SK-N-SH (cell line): ENCODE results near the gene HLA-DPB1. TPM values are rescaled to one million over a fixed set of nuclear protein-coding genes. Genes with fewer than 3 reads are reported as not detected.

ENCODE experiments used
- CTCF ChIA-PET: fragments of 300-600, 350-600 bp; formaldehyde crosslinking; extraction: SDS; loops from one replicate; lab custom pipeline; 2021; lab: Yijun Ruan, JAX
- POLR2A ChIA-PET: fragments of 350-600 bp; sonication (Branson Sonifier 250); formaldehyde crosslinking; extraction: SDS; loops from one replicate; lab custom pipeline; 2020; ENCODE audit warnings: antibody characterized with exemption, inconsistent platforms; lab: Yijun Ruan, JAX
- DNase-seq: peaks from one replicate; pipeline ENCODE4 v3.0.0; 2012
- H2AFZ ChIP-seq: fragments of 200-600 bp; sonication (generic); 2 replicates; pipeline ENCODE4 v1.8.1; 2016; ENCODE audit warnings: antibody characterized with exemption, mild to moderate bottlenecking, low read depth
- H3F3A ChIP-seq: fragments of 200-600 bp; sonication (generic); replicated peaks from 2 replicates; pipeline ENCODE3; 2016; ENCODE audit warnings: antibody characterized with exemption, mild to moderate bottlenecking; ENCODE audit not compliant: insufficient read depth
- H3K27ac ChIP-seq, 2 experiments: fragments of 200-500 bp in 1 of 2; fragments of 200-600 bp in 1 of 2; sonication (Bioruptor generic) in 1 of 2; sonication (generic), shearing (Covaris generic) in 1 of 2; 2 replicates each; pipeline versions ENCODE4 v1.5.1 to v1.6.1; 2014 to 2016; ENCODE audit warnings: low read depth in 2 of 2, inconsistent platforms in 1 of 2, low read length in 1 of 2, mild to moderate bottlenecking in 1 of 2, mixed read lengths in 1 of 2
- H3K27me3 ChIP-seq: fragments of 200-600 bp; sonication (generic), shearing (Covaris generic); 2 replicates; pipeline ENCODE4 v1.6.1; 2016; ENCODE audit warnings: mixed run types; ENCODE audit not compliant: insufficient read depth
- H3K36me3 ChIP-seq, 2 experiments: fragments of 200-500 bp in 1 of 2; fragments of 200-600 bp in 1 of 2; sonication (Bioruptor generic) in 1 of 2; sonication (generic) in 1 of 2; replicated peaks in 1 of 2; 2 replicates each; pipeline versions ENCODE3 to v1.5.1; 2014 to 2016; ENCODE audit warnings: low read length in 1 of 2, mild to moderate bottlenecking in 1 of 2; ENCODE audit not compliant: insufficient read depth in 2 of 2, control insufficient read depth in 1 of 2
- H3K4me1 ChIP-seq, 2 experiments: fragments of 200-500 bp in 1 of 2; fragments of 200-600 bp in 1 of 2; sonication (Bioruptor generic) in 1 of 2; sonication (generic), shearing (Covaris generic) in 1 of 2; 2 replicates each; pipeline versions ENCODE4 v1.5.1 to v1.6.1; 2014 to 2016; ENCODE audit warnings: low read depth in 1 of 2, low read length in 1 of 2, mixed run types in 1 of 2; ENCODE audit not compliant: insufficient read depth in 2 of 2, control insufficient read depth in 1 of 2
- H3K4me2 ChIP-seq: fragments of 200-600 bp; sonication (generic), shearing (Covaris generic); 2 replicates; pipeline ENCODE4 v1.6.1; 2017; ENCODE audit warnings: mixed run types
- H3K4me3 ChIP-seq, 2 experiments: fragments of 200-500 bp in 1 of 2; fragments of 200-600 bp in 1 of 2; sonication (Bioruptor generic) in 1 of 2; sonication (generic), shearing (Covaris generic) in 1 of 2; 2 replicates each; pipeline versions ENCODE4 v1.5.1 to v1.8.1; 2014 to 2016; ENCODE audit warnings: low read depth in 2 of 2, inconsistent platforms in 1 of 2, low read length in 1 of 2, mild to moderate bottlenecking in 1 of 2, mixed read lengths in 1 of 2, moderate library complexity in 1 of 2
- H3K79me2 ChIP-seq: fragments of 200-600 bp; sonication (generic); 2 replicates; pipeline ENCODE4 v1.8.1; 2017; ENCODE audit warnings: mild to moderate bottlenecking; ENCODE audit not compliant: insufficient read depth
- H3K9ac ChIP-seq: fragments of 200-600 bp; sonication (generic); 2 replicates; pipeline ENCODE4 v1.6.1; 2017; ENCODE audit warnings: mixed run types
- H3K9me2 ChIP-seq: fragments of 200-600 bp; sonication (generic); 2 replicates; pipeline ENCODE4 v1.6.1; 2017; ENCODE audit warnings: mixed run types
- H3K9me3 ChIP-seq: fragments of 200-600 bp; sonication (generic); 2 replicates; pipeline ENCODE4 v1.6.1; 2017; ENCODE audit warnings: mixed run types, mild to moderate bottlenecking, moderate library complexity
- H4K20me1 ChIP-seq: fragments of 200-600 bp; sonication (generic); 2 replicates; pipeline ENCODE4 v1.6.1; 2017; ENCODE audit warnings: mild to moderate bottlenecking, mixed run types; ENCODE audit not compliant: insufficient read depth
- CTCF ChIP-seq: fragments of 200-600 bp; sonication (generic); IDR thresholded peaks from 2 replicates; pipeline ENCODE4 v1.6.1; 2017; ENCODE audit warnings: antibody characterized with exemption, mild to moderate bottlenecking, moderate library complexity
- EP300 ChIP-seq, 2 experiments: IDR thresholded peaks; 2 replicates each; pipeline versions ENCODE4 v1.4.0 to v1.6.1; 2012; ENCODE audit warnings: borderline replicate concordance in 1 of 2, low read depth in 1 of 2, low read length in 1 of 2
- FOSL2 ChIP-seq: IDR thresholded peaks from 2 replicates; pipeline ENCODE4 v1.4.0; 2012; ENCODE audit warnings: low read depth, mild to moderate bottlenecking, moderate library complexity, borderline replicate concordance
- GABPA ChIP-seq: IDR thresholded peaks from 2 replicates; pipeline ENCODE4 v1.4.0; 2012; ENCODE audit warnings: low read depth, mild to moderate bottlenecking
- GATA2 ChIP-seq: sonication (generic); formaldehyde crosslinking; IDR thresholded peaks from 2 replicates; pipeline ENCODE4 v1.5.0; 2020; ENCODE audit warnings: mild to moderate bottlenecking, missing genetic modification reagents
- JUND ChIP-seq: IDR thresholded peaks from 2 replicates; pipeline ENCODE4 v1.4.0; 2012
- MAX ChIP-seq: IDR thresholded peaks from 2 replicates; pipeline ENCODE4 v1.4.0; 2012; ENCODE audit warnings: low read depth
- NRF1 ChIP-seq: IDR thresholded peaks from 2 replicates; pipeline ENCODE4 v1.6.1; 2012; ENCODE audit warnings: low read depth, mild to moderate bottlenecking, low read length
- REST ChIP-seq: IDR thresholded peaks from 2 replicates; pipeline ENCODE4 v1.6.1; 2012; ENCODE audit warnings: mild to moderate bottlenecking, low read depth, low read length, moderate library complexity
- RFX5 ChIP-seq: IDR thresholded peaks from 2 replicates; pipeline ENCODE4 v1.6.1; 2012; ENCODE audit warnings: mild to moderate bottlenecking, improper control_type of control experiment, low read length
- SMC3 ChIP-seq: IDR thresholded peaks from 2 replicates; pipeline ENCODE4 v1.6.1; 2012; ENCODE audit warnings: low read depth, low read length, improper control_type of control experiment
- USF1 ChIP-seq: IDR thresholded peaks from 2 replicates; pipeline ENCODE4 v1.4.0; 2012; ENCODE audit warnings: low read depth, borderline replicate concordance
- USF2 ChIP-seq: fragments of 150-350 bp; IDR thresholded peaks from 2 replicates; pipeline ENCODE4 v1.6.1; 2017; ENCODE audit warnings: antibody characterized with exemption, low read length, low read depth, borderline replicate concordance
- YY1 ChIP-seq: IDR thresholded peaks from 2 replicates; pipeline ENCODE4 v1.4.0; 2012; ENCODE audit warnings: low read depth, mild to moderate bottlenecking
- ZBTB33 ChIP-seq: IDR thresholded peaks from 2 replicates; pipeline ENCODE4 v1.4.0; 2012; ENCODE audit warnings: low read depth, borderline replicate concordance
- WGBS: methylation state at CpG from one replicate; pipeline ENCODE4 v1.1.6; 2017; ENCODE audit warnings: low lambda C conversion rate; 5-methylcytosine and 5-hydroxymethylcytosine counted together
- polyA plus RNA-seq, 3 experiments: library from polyadenylated mRNA; depleted of rRNA; stranded (reverse); fragments of >200 nt; gene quantifications; 2 replicates each; pipeline ENCODE4 v1.2.3, GENCODE V29; 2012

Gene HLA-DPB1
- polyA plus RNA-seq, 1 of the 3 experiments (the other 2 are of a cell fraction) = 2.0 TPM

GRCh38 chr6:33128318-33128717 is 52.5 kb downstream of the HLA-DPB1 start:
- Histone ChIP-seq H3K79me2 (no peaks in the 10 kb centered on the region), H3K9me2 (no peaks in the 10 kb centered on the region), H3K4me1 (no peaks in the 10 kb centered on the region), H3K27ac (no peak overlapping the region), H3K4me3 (no peak overlapping the region), H3K27me3 (peaks cover 34% of the 10 kb centered on the region; the same call in 1 of the 2 replicates), H3K9me3 (no peaks in the 10 kb centered on the region), H3K36me3 (no peaks in the 10 kb centered on the region), H3K4me2 (no peak overlapping the region), H3K9ac (no peak overlapping the region), H3F3A (no peaks in the 10 kb centered on the region), H2AFZ (no peak overlapping the region), H4K20me1 (no peaks in the 10 kb centered on the region)
- TF ChIP-seq CTCF = no peak
- TF ChIP-seq NRF1 = no peak
- no peak for TF ChIP-seq USF1
- no peak for TF ChIP-seq YY1
- TF ChIP-seq GABPA = no peak
- TF ChIP-seq RFX5 = no peak
- TF ChIP-seq ZBTB33 = no peak
- ChIA-PET CTCF (interaction anchor here (0.6 to 2.0 kb wide), 6 partner anchors 9 to 121 kb away, joined by 3 to 5 read pairs (median 3); no protein-coding TSS in a partner anchor), POLR2A (no interaction called here)
- WGBS = 0% methylated on average over 3 of the region's 3 CpGs
- DNase-seq = no peak

GRCh38 chr6:33132081-33132524 is 56.3 kb downstream of the HLA-DPB1 start:
- no peaks in the 10 kb centered on the region for H3K9me2 ChIP-seq
- H3K9ac ChIP-seq = no peak overlapping the region
- H4K20me1 ChIP-seq = no peaks in the 10 kb centered on the region
- H3F3A ChIP-seq = no peaks in the 10 kb centered on the region
- no peak overlapping the region for H3K4me3 ChIP-seq
- no peak overlapping the region for H3K4me2 ChIP-seq
- POLR2A ChIA-PET = no interaction called here
- no peaks in the 10 kb centered on the region for H3K4me1 ChIP-seq
- peaks cover 44% of the 10 kb centered on the region; the same call in 1 of the 2 replicates for H3K27me3 ChIP-seq
- no peak overlapping the region for H2AFZ ChIP-seq
- CTCF ChIA-PET = interaction anchor here (5.4 kb wide), 1 partner anchor 13 kb away, joined by 27 read pairs; no protein-coding TSS in a partner anchor
- WGBS = 18% methylated on average over 8 of the region's 8 CpGs
- no peak for DNase-seq
- H3K9me3 ChIP-seq = no peaks in the 10 kb centered on the region
- H3K79me2 ChIP-seq = no peaks in the 10 kb centered on the region
- no peaks in the 10 kb centered on the region for H3K36me3 ChIP-seq
- H3K27ac ChIP-seq = no peak overlapping the region
- no peak for TF ChIP-seq REST
- no peak for TF ChIP-seq ZBTB33
- no peak for TF ChIP-seq MAX
- no peak for TF ChIP-seq JUND
- no peak for TF ChIP-seq EP300 (IDR thresholded peaks at IDR 0.05; ENCODE audit: borderline replicate concordance in 1 of 2, low read depth in 1 of 2, low read length in 1 of 2)
- TF ChIP-seq GATA2 (CRISPR knock-in tag) = no peak
- TF ChIP-seq SMC3 = no peak
- no peak for TF ChIP-seq USF2
- no peak for TF ChIP-seq FOSL2
